B cell (primary cell): Measurements from ENCODE around the gene CCDC146.

ENCODE experiments used
- CTCF ChIP-seq: fragments of 200-600 bp; IDR thresholded peaks from one replicate; pipeline ENCODE4 v1.8.0; 2022; ENCODE audit warnings: antibody characterized with exemption, mild to moderate bottlenecking
- EZH2 ChIP-seq: IDR thresholded peaks from 2 replicates; pipeline ENCODE4 v1.6.1; 2012; ENCODE audit warnings: borderline replicate concordance, low read depth, mild to moderate bottlenecking, moderate library complexity, low read length; ENCODE audit not compliant: insufficient read depth, poor library complexity, severe bottlenecking

DNA sequence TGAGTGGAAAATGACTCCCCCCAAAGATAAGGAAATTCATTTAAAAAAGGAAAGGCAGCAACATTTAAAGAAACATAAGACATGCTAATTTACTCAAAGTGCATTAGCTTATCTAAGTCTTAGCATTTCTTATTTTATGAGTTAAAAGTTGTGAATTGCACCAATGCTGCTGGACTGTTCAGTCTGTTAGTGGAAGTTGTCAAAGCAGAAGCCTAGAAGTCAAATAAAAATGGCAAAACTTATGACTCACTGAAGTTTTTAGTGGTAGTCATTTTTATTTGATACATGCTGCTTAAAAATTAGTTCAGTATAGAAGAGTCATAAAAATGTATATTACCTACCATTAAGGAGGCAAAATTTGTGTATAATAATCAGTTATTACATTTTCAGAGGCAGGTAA lies 168.0 kb downstream of the CCDC146 start:
- TF ChIP-seq CTCF (no peak), EZH2 (no peak)
